Measurements from ENCODE around the gene TAGLN. TPM values are rescaled to one million over a fixed set of nuclear protein-coding genes. Genes with fewer than 3 reads are reported as not detected.

TAGLN gene
- total RNA-seq, 1 donor from 2014 or later: 465 TPM

DNA sequence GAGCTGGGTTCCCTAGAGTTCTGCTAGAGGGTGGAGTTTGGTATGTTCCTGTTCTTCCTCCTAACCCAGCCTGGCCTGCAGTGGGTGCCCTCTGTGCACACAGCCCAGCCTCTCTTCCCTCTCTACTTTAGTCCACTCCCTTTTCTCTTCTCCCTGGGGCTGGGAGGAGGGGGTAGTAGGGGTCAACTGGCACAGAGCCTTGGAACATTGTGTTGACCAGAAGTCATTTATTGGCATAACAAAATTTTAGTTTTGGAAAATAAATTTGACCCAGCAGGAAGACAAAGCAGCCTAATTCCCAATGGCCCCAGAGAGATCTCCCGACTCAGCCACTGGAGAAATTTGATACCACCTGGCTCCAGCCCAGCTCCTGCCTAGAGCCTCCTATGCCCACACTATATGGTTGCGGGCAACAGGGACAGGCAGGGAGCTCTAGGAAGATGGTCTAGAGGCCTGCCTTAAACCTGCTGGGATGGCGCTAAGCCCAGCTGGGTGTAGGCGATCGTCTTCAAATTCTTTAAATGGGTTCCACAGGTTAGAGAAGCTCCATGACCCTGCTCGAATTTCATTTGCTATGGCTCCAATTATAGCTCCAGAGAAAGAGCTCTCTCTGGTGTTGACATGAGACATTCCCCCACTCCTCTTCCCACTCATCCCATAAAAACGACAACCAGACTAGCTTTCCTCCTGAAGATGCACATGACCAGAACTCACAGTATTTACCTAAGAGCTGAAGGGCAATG is 22.8 kb downstream of the TAGLN start:
- H3K4me1 ChIP-seq: peaks cover 30% of the 10 kb centered on the region
- intact Hi-C loops (cut with DNase I): loop anchor here (10.0 kb wide), 1 partner anchor 117 kb away; no protein-coding TSS in a partner anchor
- peaks cover 80% of the 10 kb centered on the region for H3K36me3 ChIP-seq
- DNase-seq: no peak
- H3K27ac ChIP-seq: peak overlapping the region; percentile 70
- no peak overlapping the region for H3K4me3 ChIP-seq
- ATAC-seq: peak; percentile 74
- no peaks in the 10 kb centered on the region for H3K27me3 ChIP-seq
- TF ChIP-seq, protein P1, sequence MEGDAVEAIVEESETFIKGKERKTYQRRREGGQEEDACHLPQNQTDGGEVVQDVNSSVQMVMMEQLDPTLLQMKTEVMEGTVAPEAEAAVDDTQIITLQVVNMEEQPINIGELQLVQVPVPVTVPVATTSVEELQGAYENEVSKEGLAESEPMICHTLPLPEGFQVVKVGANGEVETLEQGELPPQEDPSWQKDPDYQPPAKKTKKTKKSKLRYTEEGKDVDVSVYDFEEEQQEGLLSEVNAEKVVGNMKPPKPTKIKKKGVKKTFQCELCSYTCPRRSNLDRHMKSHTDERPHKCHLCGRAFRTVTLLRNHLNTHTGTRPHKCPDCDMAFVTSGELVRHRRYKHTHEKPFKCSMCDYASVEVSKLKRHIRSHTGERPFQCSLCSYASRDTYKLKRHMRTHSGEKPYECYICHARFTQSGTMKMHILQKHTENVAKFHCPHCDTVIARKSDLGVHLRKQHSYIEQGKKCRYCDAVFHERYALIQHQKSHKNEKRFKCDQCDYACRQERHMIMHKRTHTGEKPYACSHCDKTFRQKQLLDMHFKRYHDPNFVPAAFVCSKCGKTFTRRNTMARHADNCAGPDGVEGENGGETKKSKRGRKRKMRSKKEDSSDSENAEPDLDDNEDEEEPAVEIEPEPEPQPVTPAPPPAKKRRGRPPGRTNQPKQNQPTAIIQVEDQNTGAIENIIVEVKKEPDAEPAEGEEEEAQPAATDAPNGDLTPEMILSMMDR (IDR thresholded peaks at IDR 0.05): no peak
- H3K9me3 ChIP-seq: no peaks in the 10 kb centered on the region

DNA sequence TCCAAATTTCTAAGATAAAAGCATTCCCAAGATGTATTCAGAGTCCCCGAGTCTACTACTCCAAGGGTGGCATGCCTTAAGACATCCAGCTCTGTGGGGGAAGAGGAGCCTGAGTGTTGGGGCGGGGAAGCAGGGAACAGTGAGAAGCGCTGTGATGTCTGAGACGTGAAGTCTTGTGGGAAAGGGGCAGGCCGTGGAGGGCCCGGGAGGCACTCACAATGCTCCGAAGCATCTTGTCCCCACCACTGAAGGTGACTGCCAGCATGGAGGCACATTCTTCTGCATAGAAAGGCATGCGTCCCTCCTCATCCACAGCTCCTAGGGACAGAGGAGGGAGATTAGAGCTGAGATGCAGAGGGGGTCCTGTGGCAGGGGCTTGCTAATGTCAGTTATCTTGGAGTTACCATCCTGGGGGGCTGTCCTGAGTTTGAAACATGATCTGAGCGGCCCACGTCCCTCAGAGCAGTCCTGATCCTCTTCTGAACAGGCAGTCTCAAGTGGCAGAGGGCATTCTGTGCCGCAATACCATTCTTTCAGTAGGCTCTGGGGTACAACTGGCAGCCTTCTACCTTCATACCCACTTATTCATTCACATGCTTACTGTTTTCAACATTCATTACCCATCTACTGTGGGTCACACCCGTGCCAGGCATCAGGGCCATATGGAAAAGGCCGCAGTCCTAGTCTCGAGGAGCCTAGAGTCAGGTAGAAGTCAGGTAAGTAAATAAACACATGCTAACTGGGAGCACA is 24.0 kb downstream of the TAGLN start:
- ATAC-seq: no peak
- Histone ChIP-seq H3K4me3 (no peak overlapping the region), H3K27ac (no peak overlapping the region), H3K36me3 (peaks cover 86% of the 10 kb centered on the region), H3K27me3 (no peaks in the 10 kb centered on the region), H3K9me3 (no peaks in the 10 kb centered on the region), H3K4me1 (peaks cover 30% of the 10 kb centered on the region)
- intact Hi-C loops (cut with DNase I): loop anchor here (10.0 kb wide), 1 partner anchor 118 kb away; no protein-coding TSS in a partner anchor
- DNase-seq: no peak
- TF ChIP-seq, protein P1 (IDR thresholded peaks at IDR 0.05): no peak

DNA sequence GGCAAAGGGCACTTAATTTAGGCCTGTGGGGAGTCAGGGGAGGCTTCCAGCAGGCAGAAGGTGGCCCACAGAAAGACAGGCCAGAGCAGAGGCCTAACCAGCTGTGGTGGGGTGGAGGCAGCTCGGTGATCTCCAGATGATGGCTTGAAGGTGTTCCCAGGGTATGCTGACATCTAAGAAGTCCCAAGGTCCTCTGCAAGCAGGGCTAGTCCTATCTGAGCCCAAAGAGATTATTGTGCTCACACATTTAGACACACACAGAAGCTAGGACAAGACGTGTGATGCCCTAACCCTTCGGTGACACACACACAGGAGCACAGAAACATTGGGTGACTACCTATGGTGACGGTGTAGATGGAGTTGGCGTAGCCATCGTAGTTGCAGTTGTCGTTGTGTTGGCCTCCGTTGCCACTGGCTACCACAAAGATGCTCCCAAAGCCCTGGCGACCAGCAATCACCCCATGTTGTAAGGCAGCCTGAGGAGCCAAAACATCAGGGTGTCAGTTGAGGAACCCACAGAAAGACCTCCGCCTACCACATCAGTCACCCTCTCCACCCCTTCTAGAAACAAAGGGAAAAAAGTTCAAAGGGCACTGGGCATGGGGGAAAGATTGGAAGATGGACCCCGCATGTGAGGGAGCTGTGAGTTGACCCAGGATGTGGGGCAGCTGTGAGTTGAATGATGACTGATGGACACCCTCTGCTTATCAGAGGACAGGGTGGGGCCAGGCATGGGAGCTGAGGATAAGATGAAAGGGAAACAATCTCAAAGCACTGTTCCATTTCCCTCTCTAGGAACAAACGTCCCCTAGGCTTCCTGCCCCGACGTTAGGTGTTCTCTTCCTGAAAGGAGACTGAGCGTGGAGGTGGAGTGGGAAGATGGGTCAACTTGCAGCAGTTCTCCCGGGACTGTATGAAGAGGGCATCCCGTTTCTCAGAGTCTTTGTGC is 24.8 kb downstream of the TAGLN start:
- intact Hi-C loops (cut with DNase I): loop anchor here (10.0 kb wide), 1 partner anchor 119 kb away; no protein-coding TSS in a partner anchor
- TF ChIP-seq, protein P1 (IDR thresholded peaks at IDR 0.05): no peak
- H3K27me3 ChIP-seq: no peaks in the 10 kb centered on the region
- peaks cover 24% of the 10 kb centered on the region for H3K4me1 ChIP-seq
- DNase-seq (no peak), ATAC-seq (no peak)
- H3K4me3 ChIP-seq: no peak overlapping the region
- H3K36me3 ChIP-seq: peaks cover 86% of the 10 kb centered on the region
- no peaks in the 10 kb centered on the region for H3K9me3 ChIP-seq
- no peak overlapping the region for H3K27ac ChIP-seq

DNA sequence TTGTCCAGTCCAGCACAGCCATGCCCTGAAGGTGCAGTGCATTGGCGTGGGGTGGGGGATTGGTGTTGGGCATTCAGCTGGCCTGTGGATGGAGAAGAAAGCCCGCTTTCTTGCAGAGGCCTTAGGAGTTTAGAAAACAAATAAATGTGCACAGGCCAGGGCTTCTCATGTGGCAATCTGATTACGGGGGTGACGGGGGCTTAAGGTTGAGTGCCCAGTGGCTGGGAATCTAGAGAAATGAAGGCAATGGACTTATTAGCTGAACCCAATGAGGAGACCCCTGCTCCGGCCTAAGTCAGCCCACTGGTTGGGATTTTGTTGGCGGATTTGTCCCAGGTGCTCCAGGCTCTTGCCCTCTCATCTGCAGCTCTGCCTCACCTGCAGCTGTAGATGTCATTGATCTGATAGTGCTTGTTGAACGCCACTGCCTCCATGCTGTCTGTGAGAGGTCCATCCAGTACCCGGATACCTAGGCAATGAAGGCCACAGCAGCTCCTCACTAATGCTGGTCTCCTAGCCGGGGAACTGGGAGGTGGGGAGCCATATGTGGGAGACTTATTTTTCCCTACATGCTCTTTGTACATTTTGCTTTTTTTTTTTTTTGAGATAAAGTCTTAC is 26.5 kb downstream of the TAGLN start:
- DNase-seq (no peak), ATAC-seq (no peak)
- Histone ChIP-seq H3K9me3 (no peaks in the 10 kb centered on the region), H3K36me3 (peaks cover 82% of the 10 kb centered on the region), H3K27ac (no peak overlapping the region), H3K27me3 (no peaks in the 10 kb centered on the region), H3K4me3 (no peak overlapping the region), H3K4me1 (peaks cover 15% of the 10 kb centered on the region)
- intact Hi-C loops (cut with DNase I): loop anchor here (10.0 kb wide), 1 partner anchor 121 kb away; no protein-coding TSS in a partner anchor
- TF ChIP-seq, protein P1 (IDR thresholded peaks at IDR 0.05): no peak
